ENCODE data around the gene ARMC2.
A peak's percentile ranks its signal among the peaks of the same experiment; 100 is the strongest.

The ARMC2 gene

GRCh38 chr6:108831104-108831503 is 17.1 kb upstream of the ARMC2 start:
- H3K4me3 ChIP-seq (ENCODE audit: low read depth in 1 of 5, low read length in 5 of 5): no peak overlapping the region
- peak overlapping the region in 2 of 5 donors; percentile 4 to 53 for H3K9ac ChIP-seq (ENCODE audit: low read length in 5 of 5)
- H3K4me1 ChIP-seq (ENCODE audit: control insufficient read depth in 5 of 5, insufficient read depth in 5 of 5, low read length in 5 of 5): peaks cover 0 to 9% (median 0%) of the 10 kb centered on the region in 5 donors
- no peaks in the 10 kb centered on the region for H3K36me3 ChIP-seq (ENCODE audit: control insufficient read depth in 5 of 5, insufficient read depth in 5 of 5, low read length in 5 of 5)
- peak overlapping the region; percentile 26 for H3K27ac ChIP-seq (ENCODE audit: low read depth, low read length)
- no peaks in the 10 kb centered on the region for H3K27me3 ChIP-seq (ENCODE audit: control insufficient read depth in 5 of 5, insufficient read depth in 4 of 5, low read length in 5 of 5)
- peaks cover 0 to 2% (median 0%) of the 10 kb centered on the region in 5 donors for H3K9me3 ChIP-seq (ENCODE audit: control insufficient read depth in 5 of 5, low read length in 5 of 5)

GRCh38 chr6:108832738-108833137 is 15.5 kb upstream of the ARMC2 start:
- no peak overlapping the region for H3K27ac ChIP-seq (ENCODE audit: low read depth, low read length)
- no peak overlapping the region for H3K9ac ChIP-seq (ENCODE audit: low read length in 5 of 5)
- H3K36me3 ChIP-seq (ENCODE audit: control insufficient read depth in 5 of 5, insufficient read depth in 5 of 5, low read length in 5 of 5): no peaks in the 10 kb centered on the region
- H3K4me3 ChIP-seq (ENCODE audit: low read depth in 1 of 5, low read length in 5 of 5): no peak overlapping the region
- H3K27me3 ChIP-seq (ENCODE audit: control insufficient read depth in 5 of 5, insufficient read depth in 4 of 5, low read length in 5 of 5): no peaks in the 10 kb centered on the region
- H3K4me1 ChIP-seq (ENCODE audit: control insufficient read depth in 5 of 5, insufficient read depth in 5 of 5, low read length in 5 of 5): peaks cover 0 to 11% (median 3%) of the 10 kb centered on the region in 5 donors
- H3K9me3 ChIP-seq (ENCODE audit: control insufficient read depth in 5 of 5, low read length in 5 of 5): no peaks in the 10 kb centered on the region

- Histone ChIP-seq H3K4me1 (ENCODE audit: control insufficient read depth in 5 of 5, insufficient read depth in 5 of 5, low read length in 5 of 5) (peaks cover 0 to 22% (median 10%) of the 10 kb centered on the region in 5 donors), H3K27ac (ENCODE audit: low read depth, low read length) (no peak overlapping the region), H3K27me3 (ENCODE audit: control insufficient read depth in 5 of 5, insufficient read depth in 4 of 5, low read length in 5 of 5) (no peaks in the 10 kb centered on the region), H3K4me3 (ENCODE audit: low read depth in 1 of 5, low read length in 5 of 5) (no peak overlapping the region), H3K36me3 (ENCODE audit: control insufficient read depth in 5 of 5, insufficient read depth in 5 of 5, low read length in 5 of 5) (no peaks in the 10 kb centered on the region), H3K9me3 (ENCODE audit: control insufficient read depth in 5 of 5, low read length in 5 of 5) (no peaks in the 10 kb centered on the region), H3K9ac (ENCODE audit: low read length in 5 of 5) (no peak overlapping the region)
Observed at GRCh38 chr6:108835218-108835850, 12.9 kb upstream of the ARMC2 start.

- Histone ChIP-seq H3K36me3 (ENCODE audit: control insufficient read depth in 5 of 5, insufficient read depth in 5 of 5, low read length in 5 of 5) (no peaks in the 10 kb centered on the region), H3K27ac (ENCODE audit: low read depth, low read length) (no peak overlapping the region), H3K4me3 (ENCODE audit: low read depth in 1 of 5, low read length in 5 of 5) (no peak overlapping the region), H3K27me3 (ENCODE audit: control insufficient read depth in 5 of 5, insufficient read depth in 4 of 5, low read length in 5 of 5) (no peaks in the 10 kb centered on the region), H3K9me3 (ENCODE audit: control insufficient read depth in 5 of 5, low read length in 5 of 5) (no peaks in the 10 kb centered on the region), H3K4me1 (ENCODE audit: control insufficient read depth in 5 of 5, insufficient read depth in 5 of 5, low read length in 5 of 5) (peaks cover 0 to 25% (median 12%) of the 10 kb centered on the region in 5 donors), H3K9ac (ENCODE audit: low read length in 5 of 5) (no peak overlapping the region)
Observed at GRCh38 chr6:108836061-108836460, 12.2 kb upstream of the ARMC2 start.

- Histone ChIP-seq H3K9me3 (ENCODE audit: control insufficient read depth in 5 of 5, low read length in 5 of 5) (no peaks in the 10 kb centered on the region), H3K4me1 (ENCODE audit: control insufficient read depth in 5 of 5, insufficient read depth in 5 of 5, low read length in 5 of 5) (peaks cover 0 to 19% (median 13%) of the 10 kb centered on the region in 5 donors), H3K36me3 (ENCODE audit: control insufficient read depth in 5 of 5, insufficient read depth in 5 of 5, low read length in 5 of 5) (no peaks in the 10 kb centered on the region), H3K9ac (ENCODE audit: low read length in 5 of 5) (no peak overlapping the region), H3K27me3 (ENCODE audit: control insufficient read depth in 5 of 5, insufficient read depth in 4 of 5, low read length in 5 of 5) (no peaks in the 10 kb centered on the region), H3K27ac (ENCODE audit: low read depth, low read length) (no peak overlapping the region), H3K4me3 (ENCODE audit: low read depth in 1 of 5, low read length in 5 of 5) (no peak overlapping the region)
Observed at GRCh38 chr6:108837236-108837971, 10.8 kb upstream of the ARMC2 start.

- H3K27ac ChIP-seq (ENCODE audit: low read depth, low read length): no peak overlapping the region
- H3K4me3 ChIP-seq (ENCODE audit: low read depth in 1 of 5, low read length in 5 of 5): no peak overlapping the region
- no peaks in the 10 kb centered on the region for H3K36me3 ChIP-seq (ENCODE audit: control insufficient read depth in 5 of 5, insufficient read depth in 5 of 5, low read length in 5 of 5)
- H3K9ac ChIP-seq (ENCODE audit: low read length in 5 of 5): no peak overlapping the region
- no peaks in the 10 kb centered on the region for H3K9me3 ChIP-seq (ENCODE audit: control insufficient read depth in 5 of 5, low read length in 5 of 5)
- H3K27me3 ChIP-seq (ENCODE audit: control insufficient read depth in 5 of 5, insufficient read depth in 4 of 5, low read length in 5 of 5): no peaks in the 10 kb centered on the region
- peaks cover 0 to 19% (median 13%) of the 10 kb centered on the region in 5 donors for H3K4me1 ChIP-seq (ENCODE audit: control insufficient read depth in 5 of 5, insufficient read depth in 5 of 5, low read length in 5 of 5)
Observed at GRCh38 chr6:108838101-108838717, 10.0 kb upstream of the ARMC2 start.

GRCh38 chr6:108839083-108839642 is 9.1 kb upstream of the ARMC2 start:
- Histone ChIP-seq H3K27me3 (ENCODE audit: control insufficient read depth in 5 of 5, insufficient read depth in 4 of 5, low read length in 5 of 5) (no peaks in the 10 kb centered on the region), H3K9ac (ENCODE audit: low read length in 5 of 5) (no peak overlapping the region), H3K4me3 (ENCODE audit: low read depth in 1 of 5, low read length in 5 of 5) (no peak overlapping the region), H3K4me1 (ENCODE audit: control insufficient read depth in 5 of 5, insufficient read depth in 5 of 5, low read length in 5 of 5) (peaks cover 0 to 19% (median 13%) of the 10 kb centered on the region in 5 donors), H3K27ac (ENCODE audit: low read depth, low read length) (no peak overlapping the region), H3K9me3 (ENCODE audit: control insufficient read depth in 5 of 5, low read length in 5 of 5) (no peaks in the 10 kb centered on the region), H3K36me3 (ENCODE audit: control insufficient read depth in 5 of 5, insufficient read depth in 5 of 5, low read length in 5 of 5) (no peaks in the 10 kb centered on the region)

GRCh38 chr6:108840919-108841318 is 7.3 kb upstream of the ARMC2 start:
- Histone ChIP-seq H3K9ac (ENCODE audit: low read length in 5 of 5) (no peak overlapping the region), H3K4me1 (ENCODE audit: control insufficient read depth in 5 of 5, insufficient read depth in 5 of 5, low read length in 5 of 5) (peaks cover 0 to 22% (median 13%) of the 10 kb centered on the region in 5 donors), H3K27me3 (ENCODE audit: control insufficient read depth in 5 of 5, insufficient read depth in 4 of 5, low read length in 5 of 5) (no peaks in the 10 kb centered on the region), H3K4me3 (ENCODE audit: low read depth in 1 of 5, low read length in 5 of 5) (no peak overlapping the region), H3K9me3 (ENCODE audit: control insufficient read depth in 5 of 5, low read length in 5 of 5) (no peaks in the 10 kb centered on the region), H3K27ac (ENCODE audit: low read depth, low read length) (no peak overlapping the region), H3K36me3 (ENCODE audit: control insufficient read depth in 5 of 5, insufficient read depth in 5 of 5, low read length in 5 of 5) (no peaks in the 10 kb centered on the region)

- Histone ChIP-seq H3K4me1 (ENCODE audit: control insufficient read depth in 5 of 5, insufficient read depth in 5 of 5, low read length in 5 of 5) (peaks cover 0 to 22% (median 13%) of the 10 kb centered on the region in 5 donors), H3K9ac (ENCODE audit: low read length in 5 of 5) (no peak overlapping the region), H3K27ac (ENCODE audit: low read depth, low read length) (no peak overlapping the region), H3K36me3 (ENCODE audit: control insufficient read depth in 5 of 5, insufficient read depth in 5 of 5, low read length in 5 of 5) (no peaks in the 10 kb centered on the region), H3K4me3 (ENCODE audit: low read depth in 1 of 5, low read length in 5 of 5) (no peak overlapping the region), H3K27me3 (ENCODE audit: control insufficient read depth in 5 of 5, insufficient read depth in 4 of 5, low read length in 5 of 5) (no peaks in the 10 kb centered on the region), H3K9me3 (ENCODE audit: control insufficient read depth in 5 of 5, low read length in 5 of 5) (no peaks in the 10 kb centered on the region)
Observed at GRCh38 chr6:108841377-108841855, 6.8 kb upstream of the ARMC2 start.

GRCh38 chr6:108844135-108844534 is 4.1 kb upstream of the ARMC2 start:
- Histone ChIP-seq H3K4me1 (ENCODE audit: control insufficient read depth in 5 of 5, insufficient read depth in 5 of 5, low read length in 5 of 5) (peaks cover 0 to 26% (median 15%) of the 10 kb centered on the region in 5 donors), H3K4me3 (ENCODE audit: low read depth in 1 of 5, low read length in 5 of 5) (no peak overlapping the region), H3K36me3 (ENCODE audit: control insufficient read depth in 5 of 5, insufficient read depth in 5 of 5, low read length in 5 of 5) (no peaks in the 10 kb centered on the region), H3K27ac (ENCODE audit: low read depth, low read length) (no peak overlapping the region), H3K9me3 (ENCODE audit: control insufficient read depth in 5 of 5, low read length in 5 of 5) (no peaks in the 10 kb centered on the region), H3K9ac (ENCODE audit: low read length in 5 of 5) (no peak overlapping the region), H3K27me3 (ENCODE audit: control insufficient read depth in 5 of 5, insufficient read depth in 4 of 5, low read length in 5 of 5) (no peaks in the 10 kb centered on the region)

All from subcutaneous abdominal adipose tissue (tissue), 5 donors.